HepG2 (cell line): ENCODE data around the gene CASKIN1. TPM values are rescaled to one million over a fixed set of nuclear protein-coding genes. Genes with fewer than 3 reads are reported as not detected.

ENCODE experiments used
- HHEX ChIP-seq: IDR thresholded peaks from 2 replicates; pipeline ENCODE4 v1.6.1; 2016; ENCODE audit warnings: control low read depth
- HIC2 ChIP-seq: sonication (generic); formaldehyde crosslinking; IDR thresholded peaks from 2 replicates; pipeline ENCODE4 v1.9.0; 2022; ENCODE audit warnings: low read depth, missing genetic modification reagents
- HMG20B ChIP-seq: conservative IDR thresholded peaks from 2 replicates; pipeline ENCODE4 v1.6.1; 2016; ENCODE audit warnings: missing genetic modification reagents, missing compliant biosample characterization
- KAT2B ChIP-seq: fragments of 150-350 bp; IDR thresholded peaks from 2 replicates; pipeline ENCODE4 v1.6.1; 2014; ENCODE audit warnings: low read depth, low read length, borderline replicate concordance
- SALL1 ChIP-seq: sonication (generic); formaldehyde crosslinking; IDR thresholded peaks from 2 replicates; pipeline ENCODE4 v1.8.0; 2022; ENCODE audit warnings: mild to moderate bottlenecking, missing genetic modification reagents
- SOX13 ChIP-seq, 3 experiments: fragments of 450-650 bp in 1 of 3; sonication (generic) in 1 of 3; formaldehyde crosslinking in 1 of 3; IDR thresholded peaks in 2 of 3; conservative IDR thresholded peaks in 1 of 3; 2 replicates each; pipeline versions ENCODE4 v1.5.0 to v1.6.1; 2016 to 2020; ENCODE audit warnings: antibody characterized with exemption in 1 of 3, mild to moderate bottlenecking in 1 of 3, missing compliant biosample characterization in 1 of 3, missing genetic modification reagents in 1 of 3, moderate library complexity in 1 of 3
- TAF15 ChIP-seq: fragments of 200-400 bp; formaldehyde crosslinking; IDR thresholded peaks from one replicate; pipeline ENCODE4 v1.6.1; 2018; ENCODE audit warnings: mild to moderate bottlenecking, low read depth, low read length; ENCODE audit not compliant: poor library complexity, severe bottlenecking
- ZBTB21 ChIP-seq: sonication (generic); formaldehyde crosslinking; IDR thresholded peaks from 2 replicates; pipeline ENCODE4 v1.4.0; 2020; ENCODE audit warnings: missing genetic modification reagents
- ZNF451 ChIP-seq: sonication (generic); formaldehyde crosslinking; IDR thresholded peaks from 2 replicates; pipeline ENCODE4 v1.5.0; 2020; ENCODE audit warnings: mild to moderate bottlenecking, missing genetic modification reagents
- ZNF841 ChIP-seq: sonication (generic); formaldehyde crosslinking; IDR thresholded peaks from 2 replicates; pipeline ENCODE4 v1.8.1; 2023; ENCODE audit warnings: missing genetic modification reagents, borderline replicate concordance
- polyA plus RNA-seq, 8 experiments: library from polyadenylated mRNA; depleted of rRNA in 3 of 8; stranded (reverse) in 7 of 8; unstranded in 1 of 8; fragments of >200 nt; fragmentation: Illumina TruSeq in 4 of 8; extraction: Trizol in 4 of 8; gene quantifications; 2 replicates each; pipeline versions ENCODE4 v1.2.1 to v1.2.3, GENCODE V29; 2011 to 2016; ENCODE audit warnings: low read depth in 4 of 8, missing spikeins in 1 of 8, mixed read lengths in 1 of 8; ENCODE audit not compliant: insufficient read depth in 1 of 8
- total RNA-seq, 5 experiments: library from RNA; depleted of rRNA; stranded (reverse); fragments of >200 nt; fragmentation: Illumina TruSeq; extraction: Trizol; gene quantifications; 2 replicates each; pipeline ENCODE4 v1.2.3, GENCODE V29; 2016; ENCODE audit warnings: low read depth in 1 of 5
- TF ChIP-seq, protein P1 (sequence below): fragments of 450-650 bp; IDR thresholded peaks from 2 replicates; pipeline ENCODE4 v1.6.1; 2017; ENCODE audit warnings: mild to moderate bottlenecking
- TF ChIP-seq, protein P2 (sequence below): sonication (generic); formaldehyde crosslinking; IDR thresholded peaks from 2 replicates; pipeline ENCODE4 v1.4.0; 2020; ENCODE audit warnings: mild to moderate bottlenecking, low read depth, missing genetic modification reagents
- TF ChIP-seq, protein P3 (sequence below): sonication (generic); formaldehyde crosslinking; IDR thresholded peaks from 2 replicates; pipeline ENCODE4 v1.5.0; 2020; ENCODE audit warnings: missing genetic modification reagents, mild to moderate bottlenecking, borderline replicate concordance
- TF ChIP-seq, protein P4 (sequence below): sonication (generic); formaldehyde crosslinking; IDR thresholded peaks from 2 replicates; pipeline ENCODE4 v1.4.0; 2020; ENCODE audit warnings: mild to moderate bottlenecking, missing genetic modification reagents, borderline replicate concordance
- TF ChIP-seq, protein P5 (sequence below): sonication (generic); formaldehyde crosslinking; IDR thresholded peaks from 2 replicates; pipeline ENCODE4 v1.8.0; 2022; ENCODE audit warnings: mild to moderate bottlenecking, missing genetic modification reagents

The CASKIN1 gene
- total and polyA plus RNA-seq, 2 of the 13 experiments (the other 11 are each of a cell fraction or from before 2014, with no cell fraction given) = 1.2 to 2.2 TPM

DNA sequence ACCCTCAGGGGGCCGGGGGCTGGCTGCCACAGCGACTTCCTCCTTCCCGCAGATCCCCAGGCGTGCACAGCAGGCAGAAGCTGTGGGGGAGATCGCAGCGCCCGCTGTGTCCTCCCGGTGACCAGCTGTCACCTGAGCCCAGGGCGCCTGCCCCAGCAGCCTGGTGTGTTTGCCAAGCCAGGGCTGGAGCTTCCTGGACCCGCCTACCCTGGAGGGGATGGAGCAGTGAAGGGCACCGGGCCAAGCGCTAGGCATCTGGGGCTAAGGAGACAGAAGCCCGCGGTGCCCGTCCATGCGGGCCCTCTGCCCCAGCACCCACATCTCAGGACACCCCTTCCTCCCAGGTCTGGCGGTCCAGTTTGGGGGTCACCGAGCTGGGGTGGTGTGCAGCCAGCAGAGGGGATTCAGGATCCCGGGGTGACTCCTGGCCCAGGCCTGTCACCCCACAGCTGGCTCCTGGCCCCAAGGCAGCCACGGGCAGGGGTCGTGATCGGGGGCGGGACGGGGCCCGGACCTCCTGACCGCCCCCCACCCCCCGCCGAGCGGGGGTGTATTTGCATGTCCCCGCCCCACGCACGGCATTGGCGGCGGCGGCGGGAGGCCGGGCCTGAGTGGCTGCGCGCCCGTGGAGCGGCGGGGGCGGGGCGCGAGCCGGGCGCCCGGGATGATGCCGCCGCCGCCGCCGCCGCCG lies 48.3 kb downstream of the CASKIN1 start, which contains the start of gene RAB26 (continued):
- TF ChIP-seq, protein P1, sequence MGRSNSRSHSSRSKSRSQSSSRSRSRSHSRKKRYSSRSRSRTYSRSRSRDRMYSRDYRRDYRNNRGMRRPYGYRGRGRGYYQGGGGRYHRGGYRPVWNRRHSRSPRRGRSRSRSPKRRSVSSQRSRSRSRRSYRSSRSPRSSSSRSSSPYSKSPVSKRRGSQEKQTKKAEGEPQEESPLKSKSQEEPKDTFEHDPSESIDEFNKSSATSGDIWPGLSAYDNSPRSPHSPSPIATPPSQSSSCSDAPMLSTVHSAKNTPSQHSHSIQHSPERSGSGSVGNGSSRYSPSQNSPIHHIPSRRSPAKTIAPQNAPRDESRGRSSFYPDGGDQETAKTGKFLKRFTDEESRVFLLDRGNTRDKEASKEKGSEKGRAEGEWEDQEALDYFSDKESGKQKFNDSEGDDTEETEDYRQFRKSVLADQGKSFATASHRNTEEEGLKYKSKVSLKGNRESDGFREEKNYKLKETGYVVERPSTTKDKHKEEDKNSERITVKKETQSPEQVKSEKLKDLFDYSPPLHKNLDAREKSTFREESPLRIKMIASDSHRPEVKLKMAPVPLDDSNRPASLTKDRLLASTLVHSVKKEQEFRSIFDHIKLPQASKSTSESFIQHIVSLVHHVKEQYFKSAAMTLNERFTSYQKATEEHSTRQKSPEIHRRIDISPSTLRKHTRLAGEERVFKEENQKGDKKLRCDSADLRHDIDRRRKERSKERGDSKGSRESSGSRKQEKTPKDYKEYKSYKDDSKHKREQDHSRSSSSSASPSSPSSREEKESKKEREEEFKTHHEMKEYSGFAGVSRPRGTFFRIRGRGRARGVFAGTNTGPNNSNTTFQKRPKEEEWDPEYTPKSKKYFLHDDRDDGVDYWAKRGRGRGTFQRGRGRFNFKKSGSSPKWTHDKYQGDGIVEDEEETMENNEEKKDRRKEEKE = no peak
- TF ChIP-seq, protein P2, sequence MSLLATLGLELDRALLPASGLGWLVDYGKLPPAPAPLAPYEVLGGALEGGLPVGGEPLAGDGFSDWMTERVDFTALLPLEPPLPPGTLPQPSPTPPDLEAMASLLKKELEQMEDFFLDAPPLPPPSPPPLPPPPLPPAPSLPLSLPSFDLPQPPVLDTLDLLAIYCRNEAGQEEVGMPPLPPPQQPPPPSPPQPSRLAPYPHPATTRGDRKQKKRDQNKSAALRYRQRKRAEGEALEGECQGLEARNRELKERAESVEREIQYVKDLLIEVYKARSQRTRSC (CRISPR knock-in tag) = no peak
- TF ChIP-seq, protein P3, sequence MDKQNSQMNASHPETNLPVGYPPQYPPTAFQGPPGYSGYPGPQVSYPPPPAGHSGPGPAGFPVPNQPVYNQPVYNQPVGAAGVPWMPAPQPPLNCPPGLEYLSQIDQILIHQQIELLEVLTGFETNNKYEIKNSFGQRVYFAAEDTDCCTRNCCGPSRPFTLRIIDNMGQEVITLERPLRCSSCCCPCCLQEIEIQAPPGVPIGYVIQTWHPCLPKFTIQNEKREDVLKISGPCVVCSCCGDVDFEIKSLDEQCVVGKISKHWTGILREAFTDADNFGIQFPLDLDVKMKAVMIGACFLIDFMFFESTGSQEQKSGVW = no peak
- TF ChIP-seq, protein P4, sequence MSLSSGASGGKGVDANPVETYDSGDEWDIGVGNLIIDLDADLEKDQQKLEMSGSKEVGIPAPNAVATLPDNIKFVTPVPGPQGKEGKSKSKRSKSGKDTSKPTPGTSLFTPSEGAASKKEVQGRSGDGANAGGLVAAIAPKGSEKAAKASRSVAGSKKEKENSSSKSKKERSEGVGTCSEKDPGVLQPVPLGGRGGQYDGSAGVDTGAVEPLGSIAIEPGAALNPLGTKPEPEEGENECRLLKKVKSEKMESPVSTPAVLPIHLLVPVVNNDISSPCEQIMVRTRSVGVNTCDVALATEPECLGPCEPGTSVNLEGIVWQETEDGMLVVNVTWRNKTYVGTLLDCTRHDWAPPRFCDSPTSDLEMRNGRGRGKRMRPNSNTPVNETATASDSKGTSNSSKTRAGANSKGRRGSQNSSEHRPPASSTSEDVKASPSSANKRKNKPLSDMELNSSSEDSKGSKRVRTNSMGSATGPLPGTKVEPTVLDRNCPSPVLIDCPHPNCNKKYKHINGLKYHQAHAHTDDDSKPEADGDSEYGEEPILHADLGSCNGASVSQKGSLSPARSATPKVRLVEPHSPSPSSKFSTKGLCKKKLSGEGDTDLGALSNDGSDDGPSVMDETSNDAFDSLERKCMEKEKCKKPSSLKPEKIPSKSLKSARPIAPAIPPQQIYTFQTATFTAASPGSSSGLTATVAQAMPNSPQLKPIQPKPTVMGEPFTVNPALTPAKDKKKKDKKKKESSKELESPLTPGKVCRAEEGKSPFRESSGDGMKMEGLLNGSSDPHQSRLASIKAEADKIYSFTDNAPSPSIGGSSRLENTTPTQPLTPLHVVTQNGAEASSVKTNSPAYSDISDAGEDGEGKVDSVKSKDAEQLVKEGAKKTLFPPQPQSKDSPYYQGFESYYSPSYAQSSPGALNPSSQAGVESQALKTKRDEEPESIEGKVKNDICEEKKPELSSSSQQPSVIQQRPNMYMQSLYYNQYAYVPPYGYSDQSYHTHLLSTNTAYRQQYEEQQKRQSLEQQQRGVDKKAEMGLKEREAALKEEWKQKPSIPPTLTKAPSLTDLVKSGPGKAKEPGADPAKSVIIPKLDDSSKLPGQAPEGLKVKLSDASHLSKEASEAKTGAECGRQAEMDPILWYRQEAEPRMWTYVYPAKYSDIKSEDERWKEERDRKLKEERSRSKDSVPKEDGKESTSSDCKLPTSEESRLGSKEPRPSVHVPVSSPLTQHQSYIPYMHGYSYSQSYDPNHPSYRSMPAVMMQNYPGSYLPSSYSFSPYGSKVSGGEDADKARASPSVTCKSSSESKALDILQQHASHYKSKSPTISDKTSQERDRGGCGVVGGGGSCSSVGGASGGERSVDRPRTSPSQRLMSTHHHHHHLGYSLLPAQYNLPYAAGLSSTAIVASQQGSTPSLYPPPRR (CRISPR knock-in tag) = peak; percentile 19; the same call in 1 of the 2 replicates
- TF ChIP-seq HMG20B (CRISPR knock-in tag) = 0 out of 2 replicates have a peak, but pooled peaks have one; percentile 15
- no peak for TF ChIP-seq ZBTB21 (CRISPR knock-in tag)
- TF ChIP-seq TAF15 = no peak
- TF ChIP-seq, protein P5, sequence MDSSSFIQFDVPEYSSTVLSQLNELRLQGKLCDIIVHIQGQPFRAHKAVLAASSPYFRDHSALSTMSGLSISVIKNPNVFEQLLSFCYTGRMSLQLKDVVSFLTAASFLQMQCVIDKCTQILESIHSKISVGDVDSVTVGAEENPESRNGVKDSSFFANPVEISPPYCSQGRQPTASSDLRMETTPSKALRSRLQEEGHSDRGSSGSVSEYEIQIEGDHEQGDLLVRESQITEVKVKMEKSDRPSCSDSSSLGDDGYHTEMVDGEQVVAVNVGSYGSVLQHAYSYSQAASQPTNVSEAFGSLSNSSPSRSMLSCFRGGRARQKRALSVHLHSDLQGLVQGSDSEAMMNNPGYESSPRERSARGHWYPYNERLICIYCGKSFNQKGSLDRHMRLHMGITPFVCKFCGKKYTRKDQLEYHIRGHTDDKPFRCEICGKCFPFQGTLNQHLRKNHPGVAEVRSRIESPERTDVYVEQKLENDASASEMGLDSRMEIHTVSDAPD (CRISPR knock-in tag) = peak; percentile 71; the same call in 1 of the 2 replicates
- no peak for TF ChIP-seq SOX13 (IDR thresholded peaks at IDR 0.05)
- TF ChIP-seq SOX13 (CRISPR knock-in tag; conservative IDR thresholded peaks at IDR 0.05 in 1 of 2, IDR thresholded peaks at IDR 0.05 in 1 of 2) = no peak
- TF ChIP-seq HHEX = no peak
- TF ChIP-seq KAT2B = no peak
- peak; percentile 46; the same call in 1 of the 2 replicates for TF ChIP-seq SALL1
- TF ChIP-seq HIC2 = peak; percentile 98
- TF ChIP-seq ZNF841 (CRISPR knock-in tag) = no peak
- peak; percentile 83; the same call in 1 of the 2 replicates for TF ChIP-seq ZNF451
